Muscle of leg (tissue), 11 donors: ENCODE results near the gene MRGPRG. TPM values are rescaled to one million over a fixed set of nuclear protein-coding genes. Genes with fewer than 3 reads are reported as not detected.

Experiments
- DNase-seq: peaks from one replicate; pipeline ENCODE4 v3.0.0; 2013
- H3K27ac ChIP-seq: one replicate; pipeline ENCODE4 v1.5.1; 2013; ENCODE audit warnings: mild to moderate bottlenecking, low read length, control low read depth
- H3K27me3 ChIP-seq: one replicate; pipeline ENCODE4 v1.6.1; 2013; ENCODE audit warnings: low read length; ENCODE audit not compliant: control insufficient read depth, insufficient read depth
- H3K36me3 ChIP-seq: one replicate; pipeline ENCODE4 v1.6.1; 2013; ENCODE audit warnings: low read length; ENCODE audit not compliant: control insufficient read depth, insufficient read depth
- H3K4me1 ChIP-seq: one replicate; pipeline ENCODE4 v1.6.1; 2013; ENCODE audit warnings: low read length; ENCODE audit not compliant: control insufficient read depth, insufficient read depth
- H3K4me3 ChIP-seq: one replicate; pipeline ENCODE4 v1.5.1; 2013; ENCODE audit warnings: low read length, control low read depth
- H3K9me3 ChIP-seq: replicated peaks from 2 replicates; pipeline ENCODE4 v1.6.1; 2013; ENCODE audit warnings: low read depth, low read length; ENCODE audit not compliant: control insufficient read depth
- WGBS: methylation state at CpG from one replicate; pipeline ENCODE4 v1.1.5; 2013; ENCODE audit warnings: missing lambda C conversion rate; ENCODE audit not compliant: insufficient coverage; 5-methylcytosine and 5-hydroxymethylcytosine counted together
- polyA plus RNA-seq, 8 donors: library from polyadenylated mRNA; unstranded; fragments of 120-200 nt; gene quantifications; one replicate each; pipeline versions ENCODE4 v1.2.1 to v1.2.3, GENCODE V29; 2013; ENCODE audit warnings: inconsistent platforms in 1 of 8, low replicate concordance in 1 of 8; ENCODE audit not compliant: insufficient read length in 8 of 8, insufficient read depth in 1 of 8
- total RNA-seq: library from RNA; stranded (reverse); fragments of 120-200 nt; gene quantifications from one replicate; pipeline ENCODE4 v1.2.4, GENCODE V29; 2013

Gene MRGPRG
- total and polyA plus RNA-seq, 9 donors: not detected

GRCh38 chr11:3220101-3220500 lies 1.5 kb upstream of the MRGPRG start:
- 67% methylated on average over 4 of the region's 11 CpGs for WGBS
- peaks cover 7% of the 10 kb centered on the region for H3K4me1 ChIP-seq

DNA sequence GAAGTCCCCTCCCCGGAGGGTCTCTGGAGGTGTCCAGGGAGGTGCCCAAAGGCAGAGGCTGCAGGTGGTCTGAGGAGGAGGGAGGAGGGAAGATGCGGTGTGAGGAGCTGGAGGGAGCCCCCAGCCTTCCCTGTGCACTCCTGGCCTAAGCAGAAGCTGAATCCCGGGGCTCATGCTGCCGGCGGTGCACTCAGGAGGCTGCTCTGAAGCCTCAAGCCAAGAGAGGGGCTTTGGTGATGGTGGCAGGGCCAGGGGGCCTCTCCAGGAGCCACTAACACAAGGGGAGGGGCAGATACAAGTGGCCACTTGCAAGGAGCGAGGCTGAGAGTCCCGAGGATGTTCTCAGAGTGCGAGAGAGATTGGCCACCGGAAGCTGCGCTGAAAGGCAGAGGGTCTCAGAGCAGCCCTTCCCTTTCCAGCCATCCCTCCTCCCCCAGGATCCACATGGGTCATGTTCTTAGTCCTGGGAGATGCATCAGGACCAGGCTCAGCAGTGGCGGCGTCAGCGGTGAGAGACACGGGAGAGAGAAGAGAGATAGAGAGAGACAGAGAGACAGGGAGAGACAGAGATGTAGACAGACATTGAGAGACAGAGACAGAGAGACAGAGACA lies 774 bp upstream of the MRGPRG start:
- peaks cover 7% of the 10 kb centered on the region for H3K4me1 ChIP-seq
- peaks cover 68% of the 10 kb centered on the region for H3K27me3 ChIP-seq
- no peaks in the 10 kb centered on the region for H3K36me3 ChIP-seq
- no peak overlapping the region for H3K4me3 ChIP-seq
- H3K27ac ChIP-seq: no peak overlapping the region
- H3K9me3 ChIP-seq: no peaks in the 10 kb centered on the region
- 60% methylated on average over 6 of the region's 14 CpGs for WGBS
- no peak for DNase-seq

More at GRCh38 chr11:3220101-3220500, 1.5 kb upstream of the MRGPRG start:
- no peaks in the 10 kb centered on the region for H3K36me3 ChIP-seq
- H3K27ac ChIP-seq: no peak overlapping the region
- H3K4me3 ChIP-seq: no peak overlapping the region
- no peaks in the 10 kb centered on the region for H3K9me3 ChIP-seq
- no peak for DNase-seq
- peaks cover 72% of the 10 kb centered on the region for H3K27me3 ChIP-seq

- H3K27me3 ChIP-seq: peaks cover 60% of the 10 kb centered on the region
- H3K4me1 ChIP-seq: peaks cover 7% of the 10 kb centered on the region
- H3K27ac ChIP-seq: no peak overlapping the region
- H3K4me3 ChIP-seq: no peak overlapping the region
- WGBS: 84% methylated on average over 16 of the region's 49 CpGs
- no peaks in the 10 kb centered on the region for H3K9me3 ChIP-seq
- no peak for DNase-seq
- H3K36me3 ChIP-seq: no peaks in the 10 kb centered on the region
Measured at GRCh38 chr11:3217818-3218482, 663 bp downstream of the MRGPRG start.

- Histone ChIP-seq H3K4me3 (no peak overlapping the region), H3K9me3 (peaks cover 7% of the 10 kb centered on the region), H3K36me3 (no peaks in the 10 kb centered on the region), H3K4me1 (peaks cover 5% of the 10 kb centered on the region), H3K27ac (no peak overlapping the region), H3K27me3 (peaks cover 43% of the 10 kb centered on the region)
- WGBS: 50% methylated on average over 3 of the region's 11 CpGs
- DNase-seq: no peak
Measured at GRCh38 chr11:3216027-3216525, 2.5 kb downstream of the MRGPRG start.

- Histone ChIP-seq H3K4me1 (no peaks in the 10 kb centered on the region), H3K36me3 (no peaks in the 10 kb centered on the region), H3K9me3 (peaks cover 7% of the 10 kb centered on the region), H3K4me3 (no peak overlapping the region), H3K27ac (no peak overlapping the region), H3K27me3 (peaks cover 38% of the 10 kb centered on the region)
- 72% methylated on average over 14 of the region's 17 CpGs for WGBS
- DNase-seq: no peak
Measured at GRCh38 chr11:3215346-3216026, 3.1 kb downstream of the MRGPRG start.

DNA sequence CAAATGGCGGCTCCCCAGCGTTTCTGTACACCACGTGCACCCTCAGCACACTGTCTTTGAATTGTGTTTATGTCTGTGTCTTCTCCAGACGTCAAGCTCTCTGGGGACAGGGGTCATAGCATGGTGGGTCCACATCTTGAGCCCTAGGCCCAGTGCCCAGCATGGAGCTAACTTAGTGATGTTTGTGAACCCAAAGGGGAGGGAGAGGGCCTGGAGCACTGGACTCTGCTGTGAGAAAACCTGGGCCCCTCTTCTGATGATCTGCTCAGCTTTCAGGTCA lies 4.3 kb downstream of the MRGPRG start:
- DNase-seq: no peak
- Histone ChIP-seq H3K9me3 (peaks cover 7% of the 10 kb centered on the region), H3K36me3 (no peaks in the 10 kb centered on the region), H3K27ac (no peak overlapping the region), H3K27me3 (peaks cover 30% of the 10 kb centered on the region), H3K4me3 (no peak overlapping the region), H3K4me1 (no peaks in the 10 kb centered on the region)
- WGBS: 89% methylated on average over 4 of the region's 4 CpGs

DNA sequence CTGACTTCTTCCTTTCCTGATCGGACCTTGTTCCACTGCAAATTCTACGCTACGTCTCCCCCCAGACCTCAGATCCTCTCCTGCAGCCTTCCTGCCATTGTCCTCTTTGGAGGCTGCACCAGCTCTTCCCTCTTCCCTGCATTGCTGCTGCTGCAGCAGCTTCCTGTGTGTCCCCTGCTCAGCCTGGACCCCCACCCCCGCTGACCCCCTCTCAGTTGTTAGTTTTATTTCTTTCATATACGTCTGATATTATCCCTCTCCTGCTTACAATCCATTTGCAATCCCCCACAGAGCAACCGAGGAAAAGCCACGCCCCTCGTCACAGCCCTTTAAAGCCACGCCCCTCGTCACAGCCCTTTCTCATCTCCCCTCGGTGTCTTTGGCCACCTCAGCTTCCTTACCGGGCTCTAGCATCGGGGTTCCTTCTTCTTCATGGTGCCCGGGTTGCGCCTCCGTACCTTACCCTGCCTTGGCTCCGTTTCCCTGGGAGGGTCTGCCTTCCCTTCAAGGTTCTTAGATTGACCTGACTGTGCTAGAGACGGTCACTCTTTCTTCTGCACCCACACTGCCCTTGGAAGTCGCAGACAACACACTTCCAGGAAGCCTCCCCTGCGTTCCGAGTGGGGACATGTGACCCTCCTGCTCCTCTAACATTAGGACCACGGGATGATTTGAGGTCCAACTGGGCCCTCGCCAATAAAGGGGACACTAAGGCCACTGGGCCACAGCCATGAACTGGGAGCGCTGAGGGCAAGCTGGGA lies 4.8 kb downstream of the MRGPRG start:
- 51% methylated on average over 23 of the region's 24 CpGs for WGBS

DNA sequence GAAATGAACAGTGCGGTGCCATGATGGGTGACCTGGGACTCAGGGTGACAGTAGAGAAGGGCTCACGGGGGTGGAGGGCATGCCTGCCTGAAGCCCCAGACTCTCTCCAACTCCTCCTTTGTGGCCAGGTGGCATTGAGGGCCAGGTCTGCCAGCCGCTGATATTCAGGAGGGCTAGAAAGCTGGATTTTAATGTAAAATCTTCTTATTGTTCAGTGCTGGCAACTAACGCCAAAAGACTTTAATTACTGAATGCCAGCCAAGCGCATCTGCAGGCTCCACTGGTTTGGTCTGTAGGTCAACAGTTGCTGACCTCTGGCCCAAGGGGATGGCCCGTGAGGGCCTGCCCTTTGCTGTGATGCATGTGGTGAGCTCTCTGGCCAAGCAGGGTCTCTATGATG lies 10.3 kb downstream of the MRGPRG start:
- Histone ChIP-seq H3K27ac (no peak overlapping the region), H3K27me3 (peaks cover 21% of the 10 kb centered on the region), H3K4me1 (peaks cover 8% of the 10 kb centered on the region), H3K36me3 (no peaks in the 10 kb centered on the region), H3K9me3 (peaks cover 7% of the 10 kb centered on the region), H3K4me3 (no peak overlapping the region)
- WGBS: 78% methylated on average over 4 of the region's 6 CpGs
- DNase-seq: no peak

More for the DNA sequence above, 4.8 kb downstream of the MRGPRG start:
- no peak overlapping the region for H3K27ac ChIP-seq
- peaks cover 7% of the 10 kb centered on the region for H3K9me3 ChIP-seq
- no peak overlapping the region for H3K4me3 ChIP-seq
- H3K27me3 ChIP-seq: peaks cover 26% of the 10 kb centered on the region
- no peaks in the 10 kb centered on the region for H3K4me1 ChIP-seq
- DNase-seq: no peak
- no peaks in the 10 kb centered on the region for H3K36me3 ChIP-seq

DNA sequence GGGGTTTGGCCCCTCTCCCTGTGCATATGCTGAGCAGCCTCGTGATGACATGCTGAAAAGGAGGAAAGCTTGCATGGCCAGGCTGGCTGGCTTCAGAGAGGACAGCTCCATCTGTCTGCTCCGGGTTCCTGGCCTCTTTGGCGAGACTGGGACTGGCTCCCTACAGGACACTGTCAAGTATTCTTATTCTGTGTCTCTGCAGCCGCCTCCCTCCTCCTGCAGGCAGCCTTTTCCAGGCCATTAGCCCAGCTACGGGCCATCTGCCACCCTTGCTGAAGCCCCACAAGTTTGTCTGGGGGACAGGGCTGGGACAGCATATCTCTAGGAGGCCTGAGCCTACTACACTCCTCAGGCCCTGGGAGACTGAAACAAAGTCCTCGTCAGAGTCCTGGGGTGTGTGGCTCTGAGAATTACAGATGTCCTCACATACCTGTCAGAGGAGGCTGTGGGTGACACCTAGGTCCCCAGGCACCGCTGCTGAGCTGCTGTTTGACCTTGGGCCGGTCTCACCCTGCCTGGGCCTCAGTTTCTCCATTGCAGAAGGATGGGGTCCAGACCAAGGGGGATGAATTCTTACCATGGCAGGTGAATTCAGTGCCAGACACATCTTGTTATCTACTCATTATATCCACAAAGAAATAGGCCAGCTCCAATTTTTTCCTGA lies 11.0 kb downstream of the MRGPRG start:
- Histone ChIP-seq H3K36me3 (no peaks in the 10 kb centered on the region), H3K27ac (no peak overlapping the region), H3K9me3 (peaks cover 7% of the 10 kb centered on the region), H3K4me3 (no peak overlapping the region), H3K27me3 (peaks cover 26% of the 10 kb centered on the region), H3K4me1 (peaks cover 12% of the 10 kb centered on the region)
- no peak for DNase-seq
- 63% methylated on average over 8 of the region's 8 CpGs for WGBS

- Histone ChIP-seq H3K4me1 (peaks cover 12% of the 10 kb centered on the region), H3K9me3 (peaks cover 5% of the 10 kb centered on the region), H3K27me3 (peaks cover 34% of the 10 kb centered on the region), H3K4me3 (no peak overlapping the region), H3K27ac (no peak overlapping the region), H3K36me3 (no peaks in the 10 kb centered on the region)
- WGBS: 100% methylated on average over 1 of the region's 1 CpG
- no peak for DNase-seq
Measured at GRCh38 chr11:3206922-3207204, 11.8 kb downstream of the MRGPRG start.
